ENCODE results near the gene LTA4H.

The LTA4H gene

DNA sequence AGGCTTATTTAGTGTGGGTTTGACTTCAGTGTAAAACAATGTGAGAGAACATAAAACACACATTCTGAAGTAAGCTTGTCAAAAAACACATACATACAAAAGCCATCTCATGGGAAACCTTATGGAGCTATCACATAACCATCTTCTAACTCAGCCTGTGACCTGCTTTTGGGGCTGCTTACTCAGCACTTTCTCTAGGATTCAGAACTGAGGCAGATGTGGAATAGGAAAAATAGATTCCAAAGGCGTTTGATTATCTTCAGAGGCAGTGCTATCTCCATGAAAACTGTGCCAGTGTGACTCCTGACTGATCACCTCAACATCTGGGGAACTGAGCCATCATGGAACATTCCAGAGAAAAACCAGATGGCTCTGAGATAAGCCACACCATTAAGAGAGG, 52.8 kb downstream of the LTA4H start:
- DNase-seq (ENCODE audit: low read depth) = no peak
- H3K4me3 ChIP-seq (ENCODE audit: control insufficient read depth, low read depth, low read length) = no peak overlapping the region
- TF ChIP-seq, protein P1, sequence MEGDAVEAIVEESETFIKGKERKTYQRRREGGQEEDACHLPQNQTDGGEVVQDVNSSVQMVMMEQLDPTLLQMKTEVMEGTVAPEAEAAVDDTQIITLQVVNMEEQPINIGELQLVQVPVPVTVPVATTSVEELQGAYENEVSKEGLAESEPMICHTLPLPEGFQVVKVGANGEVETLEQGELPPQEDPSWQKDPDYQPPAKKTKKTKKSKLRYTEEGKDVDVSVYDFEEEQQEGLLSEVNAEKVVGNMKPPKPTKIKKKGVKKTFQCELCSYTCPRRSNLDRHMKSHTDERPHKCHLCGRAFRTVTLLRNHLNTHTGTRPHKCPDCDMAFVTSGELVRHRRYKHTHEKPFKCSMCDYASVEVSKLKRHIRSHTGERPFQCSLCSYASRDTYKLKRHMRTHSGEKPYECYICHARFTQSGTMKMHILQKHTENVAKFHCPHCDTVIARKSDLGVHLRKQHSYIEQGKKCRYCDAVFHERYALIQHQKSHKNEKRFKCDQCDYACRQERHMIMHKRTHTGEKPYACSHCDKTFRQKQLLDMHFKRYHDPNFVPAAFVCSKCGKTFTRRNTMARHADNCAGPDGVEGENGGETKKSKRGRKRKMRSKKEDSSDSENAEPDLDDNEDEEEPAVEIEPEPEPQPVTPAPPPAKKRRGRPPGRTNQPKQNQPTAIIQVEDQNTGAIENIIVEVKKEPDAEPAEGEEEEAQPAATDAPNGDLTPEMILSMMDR (conservative IDR thresholded peaks at IDR 0.05; ENCODE audit: control insufficient read depth, insufficient read depth, low read depth, low read length) = no peak

DNA sequence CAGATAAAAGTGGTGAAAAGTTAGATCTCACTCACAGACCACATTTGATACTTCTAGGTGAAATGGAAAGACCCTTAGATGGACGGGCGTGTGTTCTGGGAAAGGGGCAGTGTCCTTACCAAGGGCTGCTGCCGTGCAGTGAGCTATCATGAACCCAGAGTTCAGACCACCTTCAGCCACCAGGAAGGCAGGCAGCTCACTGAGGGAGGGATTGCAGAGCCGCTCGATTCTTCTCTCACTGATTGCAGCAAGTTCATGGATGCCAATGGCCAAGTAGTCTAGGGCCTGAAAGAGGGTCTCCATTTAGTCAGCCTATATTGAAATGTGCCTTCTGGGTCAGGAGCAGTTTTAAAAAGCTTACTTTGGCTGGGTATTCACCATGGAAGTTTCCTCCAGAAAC, 55.0 kb downstream of the LTA4H start:
- no peak for DNase-seq (ENCODE audit: low read depth)
- no peak overlapping the region for H3K4me3 ChIP-seq (ENCODE audit: control insufficient read depth, low read depth, low read length)
- TF ChIP-seq, protein P1 (conservative IDR thresholded peaks at IDR 0.05; ENCODE audit: control insufficient read depth, insufficient read depth, low read depth, low read length) = no peak

DNA sequence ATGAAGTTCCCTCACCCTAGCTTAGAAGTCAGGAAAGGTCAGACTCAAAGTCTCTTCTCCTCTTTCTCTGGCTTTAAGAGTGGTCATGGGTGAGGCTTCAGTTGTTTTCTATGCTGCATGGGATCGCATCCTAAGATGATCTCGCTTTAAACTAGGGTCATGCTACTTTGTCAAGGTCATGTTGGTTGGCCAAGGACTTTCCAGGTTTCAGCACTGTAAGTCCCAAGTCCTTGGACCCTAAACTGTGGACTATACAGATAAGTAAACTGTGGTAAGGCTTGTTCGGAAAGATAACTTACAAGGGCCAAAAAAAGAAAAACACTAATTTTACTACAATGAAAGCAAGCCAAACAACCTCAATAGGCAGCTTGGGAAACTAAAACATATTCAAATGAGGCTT, 56.6 kb downstream of the LTA4H start:
- TF ChIP-seq, protein P1 (conservative IDR thresholded peaks at IDR 0.05; ENCODE audit: control insufficient read depth, insufficient read depth, low read depth, low read length) = no peak
- no peak for DNase-seq (ENCODE audit: low read depth)
- H3K4me3 ChIP-seq (ENCODE audit: control insufficient read depth, low read depth, low read length) = no peak overlapping the region

DNA sequence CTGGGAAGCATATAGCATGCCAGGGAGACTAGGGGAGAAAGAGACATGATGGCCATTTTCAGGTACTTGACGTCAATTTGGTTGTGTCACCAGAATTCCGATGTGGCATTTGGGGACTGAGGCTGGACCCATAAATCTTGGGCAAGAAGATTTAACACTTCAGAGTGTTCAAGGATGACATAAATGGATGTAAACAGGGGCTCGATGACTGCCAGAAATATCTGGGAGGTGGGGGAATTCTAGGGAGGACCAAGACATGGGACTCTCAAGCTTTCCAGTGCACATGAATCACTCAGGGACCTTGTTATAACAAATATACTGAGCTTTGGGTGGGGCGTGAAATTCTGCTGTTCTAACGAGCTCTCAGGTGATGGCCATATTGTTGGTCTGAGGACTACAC, 57.0 kb downstream of the LTA4H start:
- DNase-seq (ENCODE audit: low read depth) = no peak
- TF ChIP-seq, protein P1 (conservative IDR thresholded peaks at IDR 0.05; ENCODE audit: control insufficient read depth, insufficient read depth, low read depth, low read length) = no peak
- no peak overlapping the region for H3K4me3 ChIP-seq (ENCODE audit: control insufficient read depth, low read depth, low read length)

DNA sequence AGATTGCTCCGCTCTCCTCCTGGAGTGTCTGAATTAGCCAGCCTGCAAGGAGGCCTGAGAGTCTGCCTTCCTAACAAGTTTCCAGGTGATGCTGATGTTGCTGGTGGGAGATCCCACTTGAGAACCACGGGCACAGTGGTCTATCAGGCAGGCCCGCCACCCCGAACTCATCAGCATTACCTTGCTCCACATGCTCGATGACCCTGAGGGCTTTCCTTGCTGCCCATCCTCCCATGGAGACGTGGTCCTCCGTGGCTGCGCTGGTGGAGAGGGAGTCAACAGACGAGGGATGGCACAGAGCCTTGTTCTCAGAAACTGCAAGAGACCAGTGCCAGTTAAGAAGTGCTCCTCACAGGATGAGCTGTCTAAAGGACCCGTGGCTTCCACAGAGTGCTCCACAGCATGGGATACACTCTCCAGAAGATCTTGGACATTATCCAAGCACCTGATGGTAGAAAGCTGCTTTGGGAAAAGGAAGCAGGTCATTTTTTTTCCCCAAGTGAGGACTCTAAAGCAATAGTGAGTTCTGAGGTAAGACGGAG, 57.6 kb downstream of the LTA4H start:
- DNase-seq (ENCODE audit: low read depth) = no peak
- no peak overlapping the region for H3K4me3 ChIP-seq (ENCODE audit: control insufficient read depth, low read depth, low read length)
- TF ChIP-seq, protein P1 (conservative IDR thresholded peaks at IDR 0.05; ENCODE audit: control insufficient read depth, insufficient read depth, low read depth, low read length) = no peak

DNA sequence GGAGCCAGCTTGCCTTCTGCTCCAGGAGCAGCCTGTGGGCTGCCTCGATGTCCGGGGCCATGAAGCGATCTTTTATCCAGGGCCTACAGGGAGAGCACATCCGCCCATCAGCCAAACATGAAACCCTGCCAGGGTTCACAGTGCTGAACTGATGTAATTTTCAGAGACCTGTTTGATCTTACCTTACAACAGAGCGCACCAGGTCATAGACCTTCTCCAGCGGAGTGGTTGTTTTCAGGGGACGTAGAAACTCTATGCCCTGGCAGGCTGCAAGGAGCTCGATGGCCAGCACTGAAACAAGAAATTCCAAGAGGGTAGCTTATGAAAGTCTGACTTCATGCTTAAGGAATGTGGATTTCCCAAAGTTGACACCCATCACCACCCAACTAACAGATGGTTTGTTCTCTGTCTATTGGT, 59.0 kb downstream of the LTA4H start:
- peak; percentile 29 for DNase-seq (ENCODE audit: low read depth)
- no peak overlapping the region for H3K4me3 ChIP-seq (ENCODE audit: control insufficient read depth, low read depth, low read length)
- TF ChIP-seq, protein P1 (conservative IDR thresholded peaks at IDR 0.05; ENCODE audit: control insufficient read depth, insufficient read depth, low read depth, low read length) = no peak

DNA sequence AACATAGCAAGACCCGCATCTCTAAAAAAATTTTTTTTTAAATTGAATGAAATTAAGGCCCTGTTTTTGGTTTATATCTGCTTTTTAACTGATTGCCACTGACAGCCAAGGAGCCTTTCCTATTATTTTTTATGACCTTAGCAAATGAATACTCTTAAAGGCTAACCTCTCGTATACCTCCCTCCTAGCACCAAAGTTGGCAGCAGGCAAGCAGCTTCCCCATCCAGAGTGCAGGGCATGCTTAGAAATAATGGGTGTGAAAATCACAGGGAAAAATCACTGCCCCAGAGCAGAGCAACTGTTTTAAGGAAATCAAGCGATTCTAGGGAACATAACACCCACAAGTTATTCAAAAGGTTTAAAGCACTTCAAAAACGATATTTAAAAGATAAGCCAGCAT, 59.9 kb downstream of the LTA4H start:
- DNase-seq (ENCODE audit: low read depth) = no peak
- H3K4me3 ChIP-seq (ENCODE audit: control insufficient read depth, low read depth, low read length) = no peak overlapping the region
- TF ChIP-seq, protein P1 (conservative IDR thresholded peaks at IDR 0.05; ENCODE audit: control insufficient read depth, insufficient read depth, low read depth, low read length) = no peak

All from fibroblast of mammary gland (primary cell).